Stimulated activated memory B cell treated with anti-CD40 and anti-IgM and Interleukin-4, amounts not matched to agents 10 μg/mL and 1 μg/mL and 100 μg/mL, for 72 hours (primary cell): ENCODE results near the gene KLHL15.
A peak's percentile ranks its signal among the peaks of the same experiment; 100 is the strongest.

Experiments used
- ATAC-seq: fragments of 150-1000 bp; cut with Tn5 transposase; 2 replicates; pipeline ENCODE4 v1.10.0; 2021
- H3K27ac Mint-ChIP-seq: one replicate; pipeline ENCODE4 v1.8.0; 2022; ENCODE audit warnings: mild to moderate bottlenecking, mixed read lengths
- H3K27me3 Mint-ChIP-seq: one replicate; pipeline ENCODE4 v1.8.0; 2022; ENCODE audit warnings: mixed read lengths
- H3K36me3 Mint-ChIP-seq: one replicate; pipeline ENCODE4 v1.8.0; 2022; ENCODE audit warnings: mixed read lengths
- H3K4me1 Mint-ChIP-seq: one replicate; pipeline ENCODE4 v1.8.0; 2022; ENCODE audit warnings: mixed read lengths
- H3K4me3 Mint-ChIP-seq: one replicate; pipeline ENCODE4 v1.8.0; 2022; ENCODE audit warnings: mild to moderate bottlenecking, moderate library complexity, mixed read lengths
- H3K9me3 Mint-ChIP-seq: one replicate; pipeline ENCODE4 v1.8.0; 2022; ENCODE audit warnings: mixed read lengths

The KLHL15 gene

DNA sequence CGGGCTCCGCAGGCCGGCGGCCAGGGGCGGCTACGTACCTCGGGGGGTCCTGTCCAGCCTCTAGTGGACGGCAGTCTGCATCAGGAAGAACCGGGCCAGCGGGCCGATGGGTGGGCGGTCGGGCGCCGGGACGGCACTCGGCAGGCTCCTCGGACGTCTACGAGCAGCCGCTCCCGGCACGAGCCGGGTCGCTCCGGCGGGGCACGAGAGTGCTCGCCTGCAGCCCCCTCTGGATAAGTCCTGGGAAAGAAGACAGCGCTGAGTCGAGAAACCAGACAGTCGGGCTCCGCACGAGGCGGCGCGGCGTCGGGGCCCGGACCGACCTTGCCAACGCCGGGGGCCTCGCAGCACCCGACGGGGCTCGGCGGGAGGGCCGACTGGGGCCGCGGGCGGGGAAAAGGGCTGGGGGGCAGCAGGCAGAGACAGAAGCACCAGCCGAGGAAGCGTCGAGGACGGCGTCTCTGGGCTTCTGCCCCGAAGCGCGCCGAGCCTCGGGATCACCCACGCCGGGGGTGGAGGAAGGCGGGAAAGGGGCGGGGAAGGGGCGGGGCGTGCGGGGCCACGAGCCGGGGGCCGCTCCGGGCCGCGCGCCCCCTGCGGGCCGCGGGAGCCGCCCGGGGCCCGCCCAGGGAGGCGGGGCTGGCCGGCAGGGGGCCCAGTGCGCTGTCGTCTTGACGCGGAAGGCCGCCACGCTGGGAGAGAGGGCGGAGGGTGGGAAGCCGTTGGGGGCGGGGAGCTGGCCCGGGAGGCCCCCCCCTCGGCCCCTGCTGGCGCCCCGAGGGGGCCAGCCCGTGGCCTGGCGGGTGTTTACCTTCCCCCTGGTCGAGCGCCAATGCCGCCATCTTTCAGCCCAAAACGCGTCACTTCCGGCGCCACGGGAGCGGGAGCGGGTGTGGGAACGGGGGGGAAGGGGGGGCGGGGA is 1.9 kb downstream of the KLHL15 start:
- no peaks in the 10 kb centered on the region for H3K36me3 Mint-ChIP-seq
- H3K4me1 Mint-ChIP-seq: peaks cover 14% of the 10 kb centered on the region
- peak; percentile 99 for ATAC-seq
- peak overlapping the region; percentile 79 for H3K27ac Mint-ChIP-seq
- H3K4me3 Mint-ChIP-seq: peak overlapping the region; percentile 83
- H3K27me3 Mint-ChIP-seq: no peaks in the 10 kb centered on the region
- H3K9me3 Mint-ChIP-seq: no peaks in the 10 kb centered on the region

DNA sequence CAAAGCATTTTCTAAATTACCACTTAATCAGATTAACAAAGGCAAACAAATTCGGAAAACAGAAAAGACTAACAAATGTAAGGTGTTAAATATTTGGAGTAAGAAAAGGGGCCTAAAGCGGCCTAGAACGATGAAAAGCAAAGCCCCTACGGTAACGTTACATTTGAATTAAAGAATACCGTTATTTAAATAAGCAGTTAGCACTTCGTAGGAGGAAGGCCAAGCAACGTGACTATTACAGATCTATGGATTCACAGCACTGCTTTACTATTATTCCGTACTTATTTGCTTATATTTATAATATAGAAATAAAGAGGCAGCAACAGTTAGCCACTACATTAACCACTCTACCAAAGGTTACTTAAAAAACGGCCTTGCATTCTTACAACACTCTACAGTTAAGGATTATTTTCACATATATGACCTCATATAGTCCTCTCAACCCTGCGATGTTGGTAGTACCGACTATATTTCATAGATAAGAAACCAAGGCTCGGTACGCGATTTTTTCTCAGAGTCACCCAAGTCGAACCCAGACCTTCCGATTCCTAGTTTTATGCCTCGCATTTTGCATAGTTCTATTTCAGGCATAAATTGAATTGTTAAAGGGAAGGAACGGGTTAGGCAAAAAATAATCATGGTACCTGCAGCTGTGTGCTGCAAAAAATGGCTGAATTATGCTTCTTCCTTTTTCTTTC is 2.9 kb downstream of the KLHL15 start:
- H3K36me3 Mint-ChIP-seq: no peaks in the 10 kb centered on the region
- peak overlapping the region; percentile 83 for H3K4me3 Mint-ChIP-seq
- H3K9me3 Mint-ChIP-seq: no peaks in the 10 kb centered on the region
- H3K27me3 Mint-ChIP-seq: no peaks in the 10 kb centered on the region
- ATAC-seq: no peak
- peak overlapping the region; percentile 78 for H3K27ac Mint-ChIP-seq
- peaks cover 21% of the 10 kb centered on the region for H3K4me1 Mint-ChIP-seq

DNA sequence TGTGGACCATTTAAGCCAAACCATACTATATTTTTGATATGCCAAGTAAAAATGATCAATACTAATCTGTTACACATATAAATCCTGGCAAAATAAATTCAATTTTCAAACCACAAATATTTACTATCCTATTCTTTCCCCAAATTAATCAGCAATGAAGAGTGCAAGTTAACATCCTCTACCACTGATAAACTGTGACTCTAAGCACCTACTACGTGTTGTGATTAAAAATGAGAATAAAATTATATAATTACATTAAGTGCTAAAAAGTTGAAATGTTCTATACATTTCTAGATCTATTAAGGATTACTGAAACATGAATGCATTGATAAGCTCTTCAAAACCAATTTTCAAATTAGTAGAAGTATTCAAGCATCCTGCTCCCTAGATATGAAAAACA is 3.4 kb downstream of the KLHL15 start:
- Mint-ChIP-seq H3K36me3 (no peaks in the 10 kb centered on the region), H3K27ac (peak overlapping the region; percentile 78), H3K27me3 (no peaks in the 10 kb centered on the region), H3K4me1 (peaks cover 21% of the 10 kb centered on the region), H3K9me3 (no peaks in the 10 kb centered on the region), H3K4me3 (peak overlapping the region; percentile 78)
- ATAC-seq: no peak

DNA sequence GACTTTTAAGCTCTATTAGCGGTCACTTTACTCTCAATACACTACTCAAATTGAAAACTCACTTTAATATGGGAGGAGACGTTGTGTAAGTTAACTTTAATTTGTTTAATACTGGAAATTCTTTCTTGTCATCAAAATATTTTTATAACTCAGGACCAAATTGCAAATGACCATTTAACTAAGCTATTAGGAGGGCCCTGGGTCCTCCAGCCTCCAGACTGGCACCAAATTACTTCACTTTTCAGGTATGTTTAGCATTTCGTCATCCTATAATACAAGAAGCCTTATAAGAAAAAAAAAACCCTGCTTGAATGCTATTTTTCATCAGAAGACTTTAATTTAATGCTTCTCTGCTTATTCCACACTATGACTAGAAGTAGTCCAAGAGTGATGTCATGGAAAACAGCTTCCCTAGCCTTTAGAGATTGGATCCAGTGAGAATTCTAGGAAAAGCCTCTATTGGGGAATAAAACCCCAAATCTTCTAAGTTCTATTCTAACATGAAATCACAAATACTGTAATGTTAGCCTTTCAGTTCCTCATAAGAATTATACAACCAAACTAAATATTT is 6.6 kb downstream of the KLHL15 start:
- H3K36me3 Mint-ChIP-seq: no peaks in the 10 kb centered on the region
- H3K27ac Mint-ChIP-seq: no peak overlapping the region
- H3K27me3 Mint-ChIP-seq: no peaks in the 10 kb centered on the region
- no peak for ATAC-seq
- H3K9me3 Mint-ChIP-seq: no peaks in the 10 kb centered on the region
- H3K4me1 Mint-ChIP-seq: peaks cover 21% of the 10 kb centered on the region
- no peak overlapping the region for H3K4me3 Mint-ChIP-seq

DNA sequence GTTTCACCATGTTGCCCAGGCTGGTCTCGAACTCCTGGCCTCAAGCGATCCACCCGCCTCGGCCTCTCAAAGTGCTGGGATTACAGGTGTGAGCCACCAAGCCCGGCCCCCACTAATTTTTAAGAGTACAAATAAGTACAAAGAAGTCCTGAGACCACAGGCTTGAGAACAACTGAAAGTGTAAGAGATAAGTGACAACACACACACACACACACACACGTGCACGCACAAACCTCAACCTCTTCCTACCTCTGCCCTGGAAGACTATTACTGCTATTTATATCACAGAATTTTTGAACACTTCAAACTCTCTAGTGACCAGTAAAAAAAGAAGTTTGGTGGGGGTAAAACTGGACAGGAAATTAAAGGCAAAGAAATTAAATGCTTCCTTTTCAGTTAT is 7.5 kb downstream of the KLHL15 start:
- Mint-ChIP-seq H3K27ac (no peak overlapping the region), H3K4me3 (no peak overlapping the region), H3K27me3 (no peaks in the 10 kb centered on the region), H3K4me1 (peaks cover 25% of the 10 kb centered on the region), H3K9me3 (no peaks in the 10 kb centered on the region), H3K36me3 (no peaks in the 10 kb centered on the region)
- ATAC-seq: no peak

DNA sequence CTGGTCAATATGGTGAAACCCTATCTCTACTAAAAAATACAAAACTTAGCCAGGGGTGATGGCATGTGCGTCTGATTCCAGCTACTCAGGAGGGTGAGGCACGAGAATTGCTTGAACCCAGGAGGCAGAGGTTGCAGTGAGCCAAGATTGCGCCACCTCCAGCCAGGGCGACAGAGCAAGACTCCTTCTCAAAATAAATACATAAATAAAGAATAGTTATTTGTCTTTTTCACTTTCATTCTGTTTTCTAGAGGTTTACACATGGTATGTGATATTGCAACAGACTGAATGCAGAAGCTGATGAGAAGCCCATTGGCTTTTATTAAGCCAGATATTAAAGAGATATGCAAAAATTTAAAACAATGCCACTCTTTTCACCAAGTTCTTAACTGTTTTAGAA is 8.2 kb downstream of the KLHL15 start:
- Mint-ChIP-seq H3K27me3 (no peaks in the 10 kb centered on the region), H3K9me3 (no peaks in the 10 kb centered on the region), H3K4me3 (no peak overlapping the region), H3K36me3 (no peaks in the 10 kb centered on the region), H3K4me1 (peaks cover 30% of the 10 kb centered on the region), H3K27ac (no peak overlapping the region)
- no peak for ATAC-seq

DNA sequence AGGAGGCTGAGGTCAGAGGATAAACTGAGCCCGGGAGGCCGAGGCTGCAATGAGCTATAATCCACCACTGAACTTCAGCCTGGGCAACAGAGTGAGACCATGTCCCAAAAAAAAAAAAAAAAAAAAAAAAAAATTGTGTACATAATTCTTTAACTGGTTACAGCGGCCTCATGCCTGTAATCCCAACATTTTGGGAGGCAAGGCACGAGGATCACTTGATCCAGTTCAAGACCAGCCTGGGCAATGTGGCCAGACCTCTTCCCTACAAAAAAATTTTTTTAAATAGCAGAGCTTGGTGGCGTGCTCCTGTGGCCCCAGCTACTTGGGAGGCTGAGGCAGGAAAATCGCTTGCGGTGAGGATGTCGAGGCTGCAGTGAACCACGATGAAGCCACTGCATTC is 9.3 kb downstream of the KLHL15 start:
- Mint-ChIP-seq H3K4me3 (no peak overlapping the region), H3K27ac (no peak overlapping the region), H3K4me1 (peaks cover 30% of the 10 kb centered on the region), H3K9me3 (no peaks in the 10 kb centered on the region), H3K36me3 (no peaks in the 10 kb centered on the region), H3K27me3 (no peaks in the 10 kb centered on the region)
- ATAC-seq: no peak

DNA sequence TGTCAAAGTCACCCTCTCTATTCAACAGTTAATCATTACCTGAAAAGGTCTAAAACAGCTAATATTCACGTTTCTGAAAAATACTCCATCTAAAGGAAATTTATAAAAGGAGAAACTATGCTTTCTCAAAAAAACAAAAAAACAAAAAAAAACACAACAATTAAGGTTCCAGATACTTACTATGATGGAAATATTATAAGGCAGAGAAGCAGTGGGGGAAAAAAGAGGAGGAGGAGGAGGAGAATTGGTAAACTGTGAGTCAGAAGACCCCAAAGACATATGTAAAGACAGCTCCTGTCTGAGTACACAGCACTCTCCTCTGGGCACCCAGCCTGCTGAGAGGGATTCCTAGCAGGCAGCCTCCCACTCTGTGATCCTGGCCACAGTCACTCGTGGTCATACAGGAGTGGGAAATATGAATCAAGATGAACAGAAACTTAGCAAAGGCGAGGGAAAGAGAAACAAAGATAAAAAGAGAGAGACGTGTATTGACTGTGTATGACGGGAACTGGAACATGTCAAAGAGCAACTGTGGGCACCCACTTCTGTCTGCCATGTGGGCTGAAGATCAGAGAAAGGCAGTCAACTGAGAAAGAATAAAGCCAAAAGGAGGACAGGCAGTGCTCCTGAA is 12.5 kb downstream of the KLHL15 start:
- Mint-ChIP-seq H3K4me3 (peak overlapping the region; percentile 76), H3K4me1 (peaks cover 22% of the 10 kb centered on the region), H3K36me3 (peaks cover 13% of the 10 kb centered on the region), H3K27ac (peak overlapping the region; percentile 80), H3K9me3 (peaks cover 3% of the 10 kb centered on the region), H3K27me3 (no peaks in the 10 kb centered on the region)
- ATAC-seq: peak; percentile 74

DNA sequence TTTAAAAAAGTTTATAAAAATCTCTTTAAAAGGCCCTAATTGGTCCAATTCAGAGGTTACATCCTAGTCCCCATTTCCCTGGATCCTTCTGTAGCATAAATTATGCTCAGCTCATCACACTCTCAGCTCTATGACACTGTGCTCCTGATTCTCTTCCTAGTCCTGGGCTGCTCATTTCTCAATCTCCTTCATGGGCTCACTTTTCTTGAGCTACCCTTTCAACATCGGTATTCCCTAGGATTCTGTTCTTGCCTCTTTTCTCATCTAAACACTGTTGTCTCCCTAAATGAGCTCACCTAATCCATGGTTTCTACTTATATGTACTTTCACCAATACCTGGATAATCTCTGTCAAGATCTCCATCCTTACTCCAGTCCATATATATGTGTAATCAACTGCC is 14.7 kb downstream of the KLHL15 start:
- no peak overlapping the region for H3K27ac Mint-ChIP-seq
- H3K4me1 Mint-ChIP-seq: peaks cover 21% of the 10 kb centered on the region
- H3K9me3 Mint-ChIP-seq: peaks cover 3% of the 10 kb centered on the region
- no peak overlapping the region for H3K4me3 Mint-ChIP-seq
- no peaks in the 10 kb centered on the region for H3K27me3 Mint-ChIP-seq
- H3K36me3 Mint-ChIP-seq: peaks cover 17% of the 10 kb centered on the region
- no peak for ATAC-seq

DNA sequence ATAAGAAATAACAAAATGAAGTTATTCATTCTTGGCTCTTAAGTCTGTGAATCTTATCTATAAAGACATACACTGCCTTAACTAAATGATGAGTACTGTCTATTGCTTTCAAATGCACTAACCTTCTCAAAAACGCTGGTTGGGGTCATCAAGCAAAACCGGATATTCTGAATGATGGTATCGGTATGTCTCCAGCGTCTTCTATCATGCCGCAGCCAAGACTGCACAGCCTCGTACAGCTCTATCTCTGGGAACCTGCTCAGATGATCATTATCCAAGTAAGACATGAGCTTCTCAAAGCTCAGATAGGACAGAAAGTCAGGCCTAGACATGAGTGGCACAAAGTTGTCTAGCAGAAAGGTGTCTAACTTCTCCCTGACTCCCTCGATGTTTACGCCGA is 21.1 kb downstream of the KLHL15 start:
- peaks cover 20% of the 10 kb centered on the region for H3K4me1 Mint-ChIP-seq
- peaks cover 11% of the 10 kb centered on the region for H3K36me3 Mint-ChIP-seq
- no peak for ATAC-seq
- H3K27me3 Mint-ChIP-seq: no peaks in the 10 kb centered on the region
- no peak overlapping the region for H3K27ac Mint-ChIP-seq
- H3K4me3 Mint-ChIP-seq: no peak overlapping the region
- peaks cover 3% of the 10 kb centered on the region for H3K9me3 Mint-ChIP-seq

DNA sequence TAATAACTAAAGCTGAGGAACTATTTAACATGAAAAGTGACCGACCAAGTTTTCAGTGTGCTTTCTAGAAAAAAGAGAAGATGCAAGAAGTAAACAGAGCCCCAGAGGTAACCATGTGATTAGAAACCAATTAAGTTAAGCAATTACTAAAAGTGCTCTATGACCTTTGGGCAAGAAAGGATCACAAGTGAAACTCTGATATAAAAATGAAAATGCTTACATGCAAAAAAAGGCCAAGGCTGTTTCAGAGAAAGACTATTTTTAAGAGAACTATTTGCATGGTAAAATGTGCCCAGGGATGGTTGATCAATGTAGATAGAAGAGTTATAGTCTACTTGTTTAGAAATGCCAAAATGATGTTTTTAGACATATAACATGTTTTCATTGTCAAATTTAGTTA is 22.0 kb downstream of the KLHL15 start:
- H3K4me3 Mint-ChIP-seq: no peak overlapping the region
- no peak for ATAC-seq
- H3K36me3 Mint-ChIP-seq: peaks cover 7% of the 10 kb centered on the region
- peak overlapping the region; percentile 46 for H3K27ac Mint-ChIP-seq
- peaks cover 16% of the 10 kb centered on the region for H3K4me1 Mint-ChIP-seq
- H3K27me3 Mint-ChIP-seq: no peaks in the 10 kb centered on the region
- H3K9me3 Mint-ChIP-seq: peaks cover 2% of the 10 kb centered on the region

DNA sequence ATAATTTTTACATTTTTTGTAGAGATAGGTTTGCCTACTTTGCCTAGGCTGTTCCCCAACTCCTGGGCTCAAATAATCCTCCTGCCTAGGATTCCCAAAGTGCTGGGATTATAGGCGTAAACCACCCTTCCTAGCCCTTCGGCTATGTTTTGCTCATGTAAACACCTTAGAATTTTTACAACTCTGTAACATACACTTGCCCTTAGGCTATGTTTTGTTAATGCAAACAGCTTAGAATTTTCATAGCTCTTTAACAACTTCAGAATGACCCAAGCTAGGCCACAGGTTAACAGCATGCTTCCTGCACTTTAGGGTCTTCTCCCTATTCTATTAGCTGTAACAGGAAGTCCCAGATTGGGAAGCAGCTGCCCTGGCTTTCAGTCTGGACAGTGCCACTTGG is 24.2 kb downstream of the KLHL15 start:
- no peaks in the 10 kb centered on the region for H3K9me3 Mint-ChIP-seq
- no peak overlapping the region for H3K27ac Mint-ChIP-seq

DNA sequence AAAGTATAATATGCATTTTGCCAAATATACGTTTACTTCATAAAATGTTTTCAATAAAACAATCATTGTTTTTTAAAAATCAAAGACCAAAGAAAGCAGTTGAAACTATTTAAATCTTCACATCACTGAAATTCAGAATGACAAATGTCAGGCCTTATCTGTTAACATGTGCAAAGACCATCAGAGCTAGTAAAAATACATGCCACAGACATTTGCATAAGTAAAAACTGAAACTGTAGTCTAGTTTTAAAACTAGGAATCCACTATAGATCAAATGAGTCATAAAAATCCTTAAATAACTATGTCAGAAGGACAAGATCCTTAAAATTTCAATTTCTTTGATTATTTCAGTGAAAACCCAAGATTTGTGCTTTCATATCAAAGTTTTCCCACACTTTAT is 24.8 kb downstream of the KLHL15 start:
- ATAC-seq: no peak

More for the DNA sequence above, 24.2 kb downstream of the KLHL15 start:
- H3K4me3 Mint-ChIP-seq: no peak overlapping the region
- H3K36me3 Mint-ChIP-seq: peaks cover 6% of the 10 kb centered on the region
- ATAC-seq: no peak
- peaks cover 12% of the 10 kb centered on the region for H3K4me1 Mint-ChIP-seq
- no peaks in the 10 kb centered on the region for H3K27me3 Mint-ChIP-seq

DNA sequence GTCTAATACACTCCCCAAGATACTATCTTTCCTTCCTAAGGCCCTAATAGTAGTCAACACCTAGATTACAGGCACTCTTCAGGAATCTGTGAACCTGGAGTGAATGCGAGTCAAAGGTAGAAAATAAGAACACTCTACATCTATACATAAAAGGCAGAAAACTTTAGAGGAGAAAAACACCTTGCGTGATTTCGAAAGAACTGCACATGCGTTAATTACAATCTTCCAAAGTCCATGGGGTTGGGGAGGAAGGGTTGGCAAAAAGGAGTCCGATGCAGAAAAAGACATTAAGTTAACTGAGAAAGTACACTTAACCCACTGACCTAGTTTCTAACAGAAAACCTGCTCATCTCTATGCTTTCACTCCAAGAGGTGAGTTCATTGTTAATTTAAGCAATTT is 27.3 kb downstream of the KLHL15 start:
- no peaks in the 10 kb centered on the region for H3K9me3 Mint-ChIP-seq

More for the DNA sequence above, 24.8 kb downstream of the KLHL15 start:
- H3K27ac Mint-ChIP-seq: no peak overlapping the region
- H3K9me3 Mint-ChIP-seq: no peaks in the 10 kb centered on the region
- peaks cover 12% of the 10 kb centered on the region for H3K4me1 Mint-ChIP-seq
- H3K4me3 Mint-ChIP-seq: no peak overlapping the region
- peaks cover 6% of the 10 kb centered on the region for H3K36me3 Mint-ChIP-seq
- H3K27me3 Mint-ChIP-seq: no peaks in the 10 kb centered on the region

DNA sequence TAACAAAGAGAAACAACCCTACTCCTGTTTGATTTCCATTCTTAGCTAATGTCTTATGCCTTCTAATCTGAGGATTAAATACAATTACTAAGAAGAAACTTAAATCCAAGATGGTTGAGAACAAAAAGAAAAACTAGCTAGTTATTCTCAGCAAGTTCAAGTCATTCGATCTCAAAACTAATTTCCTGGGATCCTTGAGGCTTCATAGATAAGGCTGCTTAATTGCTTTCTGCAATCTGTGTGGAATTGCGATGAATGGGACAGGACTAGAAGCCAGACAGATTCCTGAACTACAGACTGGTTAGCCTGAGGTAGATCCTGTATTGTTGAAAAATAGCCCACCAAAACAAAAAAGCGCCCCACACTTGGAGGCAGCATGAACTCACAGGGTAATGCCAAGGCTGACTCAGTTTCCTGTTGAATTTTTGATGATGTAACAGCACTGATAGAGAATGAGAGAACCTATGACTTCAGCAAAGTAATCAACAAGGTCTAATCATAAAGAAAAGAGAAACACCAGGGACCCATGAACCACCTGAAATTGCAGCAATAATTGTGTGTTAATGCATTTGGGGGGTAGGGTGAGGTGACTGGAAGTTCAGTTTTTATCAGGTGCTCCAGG is 33.9 kb downstream of the KLHL15 start:
- ATAC-seq: no peak
- no peaks in the 10 kb centered on the region for H3K9me3 Mint-ChIP-seq
- no peaks in the 10 kb centered on the region for H3K27me3 Mint-ChIP-seq
- H3K36me3 Mint-ChIP-seq: peaks cover 16% of the 10 kb centered on the region
- no peak overlapping the region for H3K4me3 Mint-ChIP-seq
- no peak overlapping the region for H3K27ac Mint-ChIP-seq
- no peaks in the 10 kb centered on the region for H3K4me1 Mint-ChIP-seq

More for the DNA sequence above, 27.3 kb downstream of the KLHL15 start:
- Mint-ChIP-seq H3K4me1 (peaks cover 5% of the 10 kb centered on the region), H3K27ac (no peak overlapping the region), H3K4me3 (no peak overlapping the region), H3K27me3 (no peaks in the 10 kb centered on the region), H3K36me3 (peaks cover 6% of the 10 kb centered on the region)
- ATAC-seq: no peak
